Left ventricle myocardium inferior (tissue), 1 donor: ENCODE data around the gene PDE4B. TPM values are rescaled to one million over a fixed set of nuclear protein-coding genes. Genes with fewer than 3 reads are reported as not detected.
"Not testable (repeated sequence)": the region's sequence is repeated elsewhere in the genome, so short reads cannot be mapped to it uniquely, and the experiment has no call there.

Experiments
- DNase-seq: peaks from one replicate; pipeline ENCODE4 v3.0.0-alpha.2; 2020
- H3K27ac ChIP-seq: fragments of 200-600 bp; replicated peaks from 2 replicates; pipeline ENCODE4 v1.8.0; 2021
- H3K27me3 ChIP-seq: fragments of 200-600 bp; 2 replicates; pipeline ENCODE4 v1.8.0; 2021; ENCODE audit warnings: low read depth
- H3K36me3 ChIP-seq: fragments of 200-600 bp; 2 replicates; pipeline ENCODE4 v1.8.0; 2021
- H3K4me1 ChIP-seq: fragments of 200-600 bp; 2 replicates; pipeline ENCODE4 v1.8.0; 2021
- H3K4me3 ChIP-seq: fragments of 200-600 bp; 2 replicates; pipeline ENCODE4 v1.8.0; 2021; ENCODE audit warnings: mild to moderate bottlenecking, moderate library complexity
- H3K9me3 ChIP-seq: fragments of 200-600 bp; replicated peaks from 2 replicates; pipeline ENCODE4 v1.8.0; 2021
- CTCF ChIP-seq: fragments of 200-600 bp; IDR thresholded peaks from 2 replicates; pipeline ENCODE4 v1.8.0; 2021; ENCODE audit warnings: antibody characterized with exemption, mild to moderate bottlenecking, borderline replicate concordance
- intact Hi-C: fragments of 100-400 bp; cut with micrococcal nuclease; formaldehyde crosslinking; loops from one replicate; pipeline ENCODE4 v1.11.0; 2022
- total RNA-seq: library from RNA; stranded (reverse); fragmentation: NEBNext Ultra II Directional; extraction: Animal tissue kit (Norgen Biotek cat#: 25700); gene quantifications from one replicate; pipeline ENCODE4 v1.2.1, GENCODE V29; 2021
- donor health status: DM: no; HTN: yes; CAD: no; lungs with severe emphysema.

Gene PDE4B
- total RNA-seq, 1 donor from 2014 or later, result 3.5 TPM

GRCh38 chr1:66405061-66405460 is 612.4 kb downstream of the PDE4B start:
- Histone ChIP-seq H3K27ac (no peak overlapping the region), H3K9me3 (peaks cover 9% of the 10 kb centered on the region), H3K4me1 (peaks cover 29% of the 10 kb centered on the region), H3K27me3 (no peaks in the 10 kb centered on the region), H3K36me3 (no peaks in the 10 kb centered on the region), H3K4me3 (no peak overlapping the region)
- intact Hi-C loops, result no loop called here
- DNase-seq, result no peak
- no peak for TF ChIP-seq CTCF

GRCh38 chr1:66411449-66411848 is 618.8 kb downstream of the PDE4B start:
- intact Hi-C loops, H3K4me3 ChIP-seq, H3K27ac ChIP-seq, H3K4me1 ChIP-seq, H3K36me3 ChIP-seq, H3K27me3 ChIP-seq, DNase-seq: not testable (repeated sequence)
- peaks cover 17% of the 10 kb centered on the region for H3K9me3 ChIP-seq

DNA sequence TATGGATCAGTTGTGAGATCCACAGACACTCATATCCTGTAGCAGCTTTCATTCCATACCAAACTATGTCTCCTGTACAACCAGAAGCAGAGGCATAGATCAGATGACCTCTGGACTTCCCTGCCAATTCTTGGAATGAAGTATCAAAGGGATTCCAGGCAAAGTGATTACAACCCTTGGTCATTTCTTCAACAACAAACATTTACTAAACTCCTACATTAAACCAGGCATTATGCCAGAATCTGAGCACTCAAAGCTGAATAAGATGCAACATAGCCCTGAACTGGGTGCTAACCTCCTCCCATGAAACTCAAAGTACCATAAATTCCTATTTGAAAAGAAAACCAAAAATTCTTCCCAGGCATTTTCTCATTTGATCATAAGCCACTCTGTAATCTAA is 620.0 kb downstream of the PDE4B start:
- TF ChIP-seq CTCF, result no peak
- Histone ChIP-seq H3K27ac (no peak overlapping the region), H3K4me3 (no peak overlapping the region), H3K9me3 (peaks cover 29% of the 10 kb centered on the region), H3K36me3 (no peaks in the 10 kb centered on the region), H3K27me3 (no peaks in the 10 kb centered on the region), H3K4me1 (no peaks in the 10 kb centered on the region)
- intact Hi-C loops, result no loop called here
- no peak for DNase-seq

GRCh38 chr1:66413136-66413837 is 620.6 kb downstream of the PDE4B start:
- no peak for DNase-seq
- no peaks in the 10 kb centered on the region for H3K27me3 ChIP-seq
- H3K36me3 ChIP-seq, result no peaks in the 10 kb centered on the region
- intact Hi-C loops, result no loop called here
- no peak overlapping the region for H3K4me3 ChIP-seq
- TF ChIP-seq CTCF, result no peak
- H3K4me1 ChIP-seq, result no peaks in the 10 kb centered on the region
- H3K9me3 ChIP-seq, result peaks cover 35% of the 10 kb centered on the region
- H3K27ac ChIP-seq, result no peak overlapping the region

DNA sequence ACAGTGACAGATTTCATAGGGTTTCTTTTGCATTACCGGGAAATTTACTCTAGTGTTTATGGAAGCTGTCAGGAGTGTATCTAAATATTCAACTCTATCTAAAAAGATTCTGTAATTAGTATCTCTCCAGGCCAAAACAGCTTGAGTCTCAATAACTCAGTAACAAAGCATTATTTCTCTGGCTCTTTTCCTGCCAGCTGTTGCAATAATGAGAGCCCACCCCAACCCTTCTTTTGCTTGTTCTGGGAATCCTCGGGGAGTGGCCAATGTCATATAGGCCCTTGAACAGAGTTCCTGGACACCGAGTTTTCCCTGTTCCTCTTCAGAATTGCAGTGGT is 621.1 kb downstream of the PDE4B start:
- H3K4me3 ChIP-seq, result no peak overlapping the region
- no peaks in the 10 kb centered on the region for H3K27me3 ChIP-seq
- H3K4me1 ChIP-seq, result no peaks in the 10 kb centered on the region
- no peak for TF ChIP-seq CTCF
- no peak overlapping the region for H3K27ac ChIP-seq
- H3K36me3 ChIP-seq, result no peaks in the 10 kb centered on the region
- intact Hi-C loops, result no loop called here
- DNase-seq, result no peak
- H3K9me3 ChIP-seq, result peaks cover 31% of the 10 kb centered on the region

GRCh38 chr1:66415281-66415680 is 622.6 kb downstream of the PDE4B start:
- H3K27me3 ChIP-seq, result no peaks in the 10 kb centered on the region
- DNase-seq, result no peak
- H3K4me1 ChIP-seq, result no peaks in the 10 kb centered on the region
- intact Hi-C loops, result no loop called here
- H3K4me3 ChIP-seq, result no peak overlapping the region
- no peaks in the 10 kb centered on the region for H3K36me3 ChIP-seq
- H3K27ac ChIP-seq, result no peak overlapping the region
- peaks cover 26% of the 10 kb centered on the region for H3K9me3 ChIP-seq
- no peak for TF ChIP-seq CTCF
